Small intestine (tissue), 7 donors: ENCODE results near the gene CRAMP1. TPM values are rescaled to one million over a fixed set of nuclear protein-coding genes. Genes with fewer than 3 reads are reported as not detected.
A peak's percentile ranks its signal among the peaks of the same experiment; 100 is the strongest.
"Not testable (repeated sequence)": the region's sequence is repeated elsewhere in the genome, so short reads cannot be mapped to it uniquely, and the experiment has no call there.

Experiments
- DNase-seq, 2 donors: peaks; one replicate each; pipeline versions ENCODE4 v3.0.0 to v3.0.0-alpha.2; 2013
- FAIRE-seq: peaks from 2 replicates; lab custom pipeline; 2012; peaks lifted over from hg19 to GRCh38; lab: Jason Lieb, UNC
- H3K27ac ChIP-seq, 3 donors: one replicate each; pipeline ENCODE4 v1.5.1; 2013; ENCODE audit warnings: low read length in 2 of 3, mild to moderate bottlenecking in 2 of 3, control low read depth in 1 of 3, inconsistent platforms in 1 of 3, low read depth in 1 of 3, moderate library complexity in 1 of 3
- H3K27me3 ChIP-seq, 3 donors: one replicate each; pipeline ENCODE4 v1.6.1; 2013; ENCODE audit warnings: low read length in 3 of 3, inconsistent platforms in 1 of 3; ENCODE audit not compliant: control insufficient read depth in 3 of 3, insufficient read depth in 3 of 3
- H3K36me3 ChIP-seq, 3 donors: one replicate each; pipeline ENCODE4 v1.6.1; 2013; ENCODE audit warnings: low read length in 3 of 3, inconsistent platforms in 1 of 3, low read depth in 1 of 3, mild to moderate bottlenecking in 1 of 3, moderate library complexity in 1 of 3; ENCODE audit not compliant: control insufficient read depth in 3 of 3, insufficient read depth in 2 of 3
- H3K4me1 ChIP-seq, 3 donors: one replicate each; pipeline ENCODE4 v1.6.1; 2013; ENCODE audit warnings: low read length in 2 of 3, inconsistent platforms in 1 of 3, low read depth in 1 of 3, mild to moderate bottlenecking in 1 of 3, moderate library complexity in 1 of 3; ENCODE audit not compliant: control insufficient read depth in 3 of 3, insufficient read depth in 2 of 3
- H3K4me3 ChIP-seq, 3 donors: one replicate each; pipeline ENCODE4 v1.5.1; 2013; ENCODE audit warnings: low read length in 3 of 3, control low read depth in 1 of 3, inconsistent platforms in 1 of 3, low read depth in 1 of 3, mild to moderate bottlenecking in 1 of 3, moderate library complexity in 1 of 3
- H3K9me3 ChIP-seq, 2 donors: one replicate each; pipeline ENCODE4 v1.6.1; 2013; ENCODE audit warnings: low read depth in 1 of 2, low read length in 1 of 2; ENCODE audit not compliant: control insufficient read depth in 2 of 2, insufficient read depth in 1 of 2
- WGBS, 3 donors: extraction: QIAGEN DNeasy Blood & Tissue Kit; methylation state at CpG; one replicate each; pipeline ENCODE4 v1.1.7; 2013; 5-methylcytosine and 5-hydroxymethylcytosine counted together
- polyA plus RNA-seq, 4 donors: library from polyadenylated mRNA; stranded (reverse) in 3 of 4; unstranded in 1 of 4; fragments of 200-250 nt in 3 of 4; fragments of 120-200 nt in 1 of 4; gene quantifications; one replicate each; pipeline versions ENCODE4 v1.2.1 to v1.2.3, GENCODE V29; 2013
- donor health status: healthy with polysubstance abuse.
- donor health status: control.
- donor health status: control.
- donor health status: Bipolar disorder and iron deficiency.
- donor health status: healthy.

Gene CRAMP1
- polyA plus RNA-seq, 4 donors: 2.4 to 18.3 (median 8.3) TPM

DNA sequence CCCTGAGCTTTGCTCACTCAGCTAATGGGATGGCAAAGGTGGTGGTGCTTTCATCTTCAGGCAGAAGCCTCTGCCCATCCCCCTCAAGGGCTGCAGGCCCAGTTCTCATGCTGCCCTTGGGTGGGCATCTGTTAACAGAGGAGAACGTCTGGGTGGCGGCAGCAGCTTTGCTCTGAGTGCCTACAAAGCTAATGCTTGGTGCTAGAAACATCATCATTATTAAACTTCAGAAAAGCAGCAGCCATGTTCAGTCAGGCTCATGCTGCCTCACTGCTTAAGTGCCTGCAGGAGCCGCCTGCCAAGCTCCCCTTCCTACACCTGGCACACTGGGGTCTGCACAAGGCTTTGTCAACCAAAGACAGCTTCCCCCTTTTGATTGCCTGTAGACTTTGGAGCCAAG, 88.1 kb downstream of the CRAMP1 start:
- H3K36me3 ChIP-seq: peaks cover 7 to 53% (median 12%) of the 10 kb centered on the region in 3 donors
- H3K4me3 ChIP-seq: no peak overlapping the region
- no peaks in the 10 kb centered on the region for H3K4me1 ChIP-seq
- no peak overlapping the region for H3K27ac ChIP-seq
- no peaks in the 10 kb centered on the region for H3K9me3 ChIP-seq
- H3K27me3 ChIP-seq: no peaks in the 10 kb centered on the region
- DNase-seq (no peak), FAIRE-seq (no peak)
- WGBS, 3 donors: 91 to 96% (median 92%) methylated on average over 3 of the region's 3 CpGs

DNA sequence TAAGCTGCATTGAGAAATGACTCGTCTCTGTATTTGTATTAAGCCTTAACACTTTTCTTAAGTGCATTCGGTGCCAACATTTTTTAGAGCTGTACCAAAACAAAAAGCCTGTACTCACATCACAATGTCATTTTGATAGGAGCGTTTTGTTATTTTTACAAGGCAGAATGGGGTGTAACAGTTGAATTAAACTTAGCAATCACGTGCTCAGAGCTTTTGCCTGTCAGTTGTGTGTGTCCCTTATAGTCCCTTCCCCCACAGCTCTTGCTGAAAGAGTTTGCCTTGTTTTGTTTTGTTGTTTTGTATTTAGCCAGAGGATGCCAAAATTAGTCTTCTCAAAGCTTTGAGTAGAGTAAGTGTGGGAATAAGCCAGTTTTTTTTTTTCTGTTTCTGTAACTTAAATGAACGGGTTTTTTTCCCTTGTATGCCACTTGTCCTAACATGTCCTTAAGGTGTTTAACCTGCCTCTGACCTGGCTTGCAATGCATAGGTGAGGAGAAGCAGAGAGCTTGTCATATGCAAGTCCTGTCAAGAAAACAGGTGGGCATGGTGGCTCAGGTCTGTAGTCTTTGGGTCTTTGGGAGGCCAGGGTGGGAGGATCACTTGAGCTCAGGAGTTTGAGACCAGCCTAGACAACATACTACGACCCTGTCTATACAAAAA, 89.2 kb downstream of the CRAMP1 start:
- no peaks in the 10 kb centered on the region for H3K27me3 ChIP-seq
- DNase-seq: no peak
- H3K4me3 ChIP-seq: no peak overlapping the region
- no peak overlapping the region for H3K27ac ChIP-seq
- no peak for FAIRE-seq
- H3K36me3 ChIP-seq: peaks cover 7 to 42% (median 12%) of the 10 kb centered on the region in 3 donors
- 83 to 90% (median 86%) methylated on average over 6 of the region's 6 CpGs for WGBS, 3 donors
- no peaks in the 10 kb centered on the region for H3K9me3 ChIP-seq
- H3K4me1 ChIP-seq: no peaks in the 10 kb centered on the region

DNA sequence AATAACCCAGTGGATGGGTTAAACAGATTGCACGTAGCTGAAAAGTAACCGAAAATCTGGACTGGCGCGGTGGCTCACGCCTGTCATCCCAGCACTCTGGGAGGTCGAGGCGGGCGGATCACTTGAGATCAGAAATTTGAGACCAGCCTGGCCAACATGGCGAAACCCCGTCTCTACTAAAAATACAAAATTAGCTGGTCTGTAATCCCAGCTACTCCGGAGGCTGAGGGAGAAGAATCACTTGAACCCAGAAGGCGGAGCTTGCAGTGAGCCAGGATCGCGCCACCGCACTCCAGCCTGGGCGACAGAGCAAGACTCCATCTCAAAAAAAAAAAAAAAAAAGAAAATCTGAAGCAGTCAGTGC, 93.1 kb downstream of the CRAMP1 start:
- DNase-seq: peak in 1 of 2 donors; percentile 12
- H3K4me1 ChIP-seq, FAIRE-seq, H3K9me3 ChIP-seq, H3K27me3 ChIP-seq: not testable (repeated sequence)
- Histone ChIP-seq H3K27ac (peak overlapping the region; percentile 93 to 97 (median 96)), H3K4me3 (peak overlapping the region; percentile 75 to 93 (median 82)), H3K36me3 (peaks cover 0 to 30% (median 2%) of the 10 kb centered on the region in 3 donors)
- WGBS, 3 donors: 0 to 1% (median 0%) methylated on average over 16 of the region's 16 CpGs

DNA sequence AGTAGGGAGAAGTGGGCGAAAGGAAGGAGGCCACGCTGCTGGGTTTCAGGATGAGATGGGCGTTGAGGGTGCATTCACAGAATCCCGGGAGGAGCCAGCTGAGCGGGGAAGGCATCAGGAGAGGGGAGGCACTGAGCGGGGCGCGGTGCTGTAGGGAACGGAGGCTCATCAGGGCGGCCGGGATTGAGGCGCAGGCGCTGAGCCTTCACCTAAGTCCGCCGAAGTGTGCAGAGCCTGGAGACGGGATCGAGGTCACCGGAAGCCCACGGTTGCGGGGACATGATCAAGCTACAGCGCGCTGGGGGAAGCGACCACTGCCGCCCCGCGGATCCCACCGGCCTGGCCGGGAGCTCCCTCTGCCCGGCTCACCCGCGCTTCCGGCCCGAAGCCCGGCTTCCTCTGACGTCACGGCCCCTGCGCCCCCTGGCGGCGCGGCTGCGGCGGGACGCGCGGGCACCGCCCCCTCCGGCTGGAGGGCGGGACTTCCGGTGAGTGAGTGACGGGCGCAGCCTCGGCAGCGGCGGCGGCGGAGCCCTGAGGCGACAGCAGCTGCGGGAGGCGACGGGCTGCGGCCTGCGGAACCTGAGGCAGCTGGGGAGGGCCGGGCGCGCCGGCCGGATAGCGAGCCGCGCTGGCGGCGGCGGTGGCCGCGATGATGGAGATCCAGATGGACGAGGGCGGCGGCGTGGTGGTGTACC, 93.7 kb downstream of the CRAMP1 start, which contains the start of gene MAPK8IP3:
MAPK8IP3 (plus strand) TSS at position 508 of the 698 bp plus-strand sequence; CDS start at position 653, 145 bp downstream.
- FAIRE-seq (no peak), DNase-seq (peak; percentile 88 to 98)
- Histone ChIP-seq H3K36me3 (peaks cover 0 to 26% (median 2%) of the 10 kb centered on the region in 3 donors), H3K4me3 (peak within 1 kb of the TSS; percentile 75 to 93 (median 82)), H3K4me1 (peaks cover 0 to 3% (median 0%) of the 10 kb centered on the region in 3 donors), H3K9me3 (no peaks in the 10 kb centered on the region), H3K27ac (peak within 1 kb of the TSS; percentile 93 to 97 (median 96)), H3K27me3 (no peaks in the 10 kb centered on the region)
- WGBS, 3 donors: 0 to 1% (median 0%) methylated on average over 41 to 79 of the region's 79 CpGs

DNA sequence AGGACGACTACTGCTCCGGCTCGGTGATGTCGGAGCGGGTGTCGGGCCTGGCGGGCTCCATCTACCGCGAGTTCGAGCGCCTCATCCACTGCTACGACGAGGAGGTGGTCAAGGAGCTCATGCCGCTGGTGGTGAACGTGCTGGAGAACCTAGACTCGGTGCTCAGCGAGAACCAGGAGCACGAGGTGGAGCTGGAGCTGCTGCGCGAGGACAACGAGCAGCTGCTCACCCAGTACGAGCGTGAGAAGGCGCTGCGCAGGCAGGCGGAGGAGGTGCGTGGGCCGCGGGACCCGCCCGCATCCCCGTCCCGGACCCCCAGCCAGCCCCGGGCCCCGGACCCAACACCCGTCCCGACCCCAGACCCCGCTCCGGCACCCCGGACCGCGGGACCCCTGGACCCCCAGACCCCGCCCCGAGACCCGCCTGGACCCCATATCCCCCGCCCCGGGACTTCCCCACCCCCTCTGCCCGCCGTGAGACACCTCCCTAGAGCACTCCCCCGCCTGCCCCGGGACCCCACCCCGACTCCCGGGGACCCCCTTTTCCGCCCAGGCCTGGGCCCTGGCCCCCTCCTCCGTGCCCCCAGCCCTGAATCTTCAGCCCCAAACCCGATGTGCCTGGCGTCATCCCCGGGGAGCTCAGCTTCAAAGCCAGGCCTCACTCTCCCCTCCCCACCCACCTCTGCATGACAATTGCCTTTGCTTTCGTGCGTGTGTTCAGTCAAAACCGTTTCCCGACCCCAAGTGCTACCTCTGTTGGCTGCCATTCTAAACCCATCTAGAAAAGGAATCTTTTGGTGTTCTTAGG, 94.4 kb downstream of the CRAMP1 start:
- peaks cover 0 to 29% (median 2%) of the 10 kb centered on the region in 3 donors for H3K36me3 ChIP-seq
- FAIRE-seq (no peak), DNase-seq (no peak)
- WGBS, 3 donors: 0 to 1% (median 1%) methylated on average over 40 to 62 of the region's 62 CpGs
- H3K9me3 ChIP-seq: no peaks in the 10 kb centered on the region
- peak overlapping the region; percentile 51 to 91 (median 82) for H3K4me3 ChIP-seq
- H3K4me1 ChIP-seq: peaks cover 0 to 3% (median 0%) of the 10 kb centered on the region in 3 donors
- H3K27ac ChIP-seq: peak overlapping the region; percentile 46 to 97 (median 64)
- no peaks in the 10 kb centered on the region for H3K27me3 ChIP-seq

DNA sequence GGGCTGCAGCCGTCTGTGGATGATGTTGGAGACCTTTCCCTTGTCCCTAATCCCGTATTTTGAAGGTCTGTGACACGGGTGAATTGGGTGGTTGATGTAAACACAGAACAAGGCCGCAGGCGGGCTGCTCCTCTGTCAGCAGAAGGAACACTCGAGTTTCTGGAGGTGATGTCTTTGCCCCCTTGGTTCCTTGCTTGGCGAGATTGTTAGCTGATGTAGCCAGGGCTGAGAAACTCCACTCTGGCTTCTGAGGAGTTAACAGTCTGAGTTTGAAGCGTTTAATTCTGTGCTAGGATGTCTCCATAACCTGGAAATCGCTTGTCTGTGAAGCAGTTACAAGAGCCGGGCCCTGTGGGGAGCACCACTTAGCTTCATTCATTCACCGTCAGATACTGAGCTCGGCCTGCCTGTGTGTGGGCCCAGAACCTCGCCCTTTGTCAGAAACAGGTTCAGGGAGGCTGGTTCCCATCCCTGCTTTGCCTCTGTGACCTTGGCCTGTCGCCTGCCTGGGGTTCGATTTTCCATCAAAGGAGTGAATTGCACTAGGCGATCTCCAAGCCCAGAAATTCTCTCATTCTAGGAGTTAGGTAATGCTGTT, 95.1 kb downstream of the CRAMP1 start:
- WGBS, 3 donors: 8 to 15% (median 15%) methylated on average over 16 of the region's 16 CpGs
- H3K27ac ChIP-seq: peak overlapping the region in 1 of 3 donors; percentile 18
- peaks cover 0 to 26% (median under 1%) of the 10 kb centered on the region in 3 donors for H3K36me3 ChIP-seq
- H3K9me3 ChIP-seq: no peaks in the 10 kb centered on the region
- H3K4me1 ChIP-seq: peaks cover 0 to 3% (median 0%) of the 10 kb centered on the region in 3 donors
- DNase-seq (peak; percentile 30 to 49), FAIRE-seq (no peak)
- H3K27me3 ChIP-seq: no peaks in the 10 kb centered on the region
- peak overlapping the region; percentile 51 to 91 (median 82) for H3K4me3 ChIP-seq

DNA sequence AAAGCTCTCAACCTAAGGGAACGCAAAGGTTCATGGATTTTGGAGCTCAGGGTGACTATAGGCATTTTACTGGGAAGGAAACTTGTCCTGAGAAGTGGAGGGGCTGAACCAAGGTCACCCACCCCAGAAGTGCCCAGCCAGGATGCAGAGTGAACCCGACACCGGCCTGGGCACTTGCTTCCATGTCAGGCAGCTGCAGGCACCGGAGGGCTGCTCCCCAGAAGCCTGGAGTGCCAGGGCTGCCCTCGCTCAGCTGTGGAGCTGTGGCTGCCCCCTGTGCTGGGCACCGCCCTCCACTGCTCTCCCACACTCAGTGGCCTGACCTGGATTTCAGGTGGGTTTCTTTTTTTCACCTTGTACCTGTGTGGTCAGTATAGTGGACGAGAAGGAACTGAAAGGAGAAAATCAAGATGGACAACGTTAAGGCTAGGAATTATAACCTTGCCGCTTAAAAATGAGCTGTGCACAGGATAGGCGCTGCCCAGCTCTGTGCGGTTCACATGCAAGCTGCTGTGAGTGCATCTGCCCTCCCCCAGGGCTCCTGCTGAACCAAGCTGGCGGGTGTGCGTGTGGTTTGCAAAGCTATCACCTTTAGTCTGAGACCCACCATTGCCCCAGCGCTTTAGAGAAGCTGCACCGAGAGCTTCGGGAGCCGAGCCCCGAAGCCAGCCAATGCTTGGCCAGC, 96.1 kb downstream of the CRAMP1 start:
- Histone ChIP-seq H3K27ac (no peak overlapping the region), H3K4me3 (no peak overlapping the region)

More for the DNA sequence above, 96.1 kb downstream of the CRAMP1 start:
- FAIRE-seq (no peak), DNase-seq (no peak)
- Histone ChIP-seq H3K36me3 (peaks cover 0 to 31% (median 0%) of the 10 kb centered on the region in 3 donors), H3K4me1 (peaks cover 0 to 3% (median 0%) of the 10 kb centered on the region in 3 donors), H3K27me3 (no peaks in the 10 kb centered on the region), H3K9me3 (no peaks in the 10 kb centered on the region)
- WGBS, 3 donors: 88 to 91% (median 89%) methylated on average over 18 of the region's 18 CpGs
